AG10803 (cell line): Measurements from ENCODE around the gene MYO7B.

ENCODE experiments used
- DNase-seq: peaks from one replicate; pipeline ENCODE4 v3.0.0; 2010; ENCODE audit warnings: low read depth
- H3K4me3 ChIP-seq: 2 replicates; pipeline ENCODE4 v1.5.1; 2011; ENCODE audit warnings: mild to moderate bottlenecking, low read length, control low read depth
- TF ChIP-seq, protein P1 (sequence below): conservative IDR thresholded peaks from 2 replicates; pipeline ENCODE4 v1.5.1; 2011; ENCODE audit warnings: mild to moderate bottlenecking, low read length, control low read depth, inconsistent platforms

The MYO7B gene

DNA sequence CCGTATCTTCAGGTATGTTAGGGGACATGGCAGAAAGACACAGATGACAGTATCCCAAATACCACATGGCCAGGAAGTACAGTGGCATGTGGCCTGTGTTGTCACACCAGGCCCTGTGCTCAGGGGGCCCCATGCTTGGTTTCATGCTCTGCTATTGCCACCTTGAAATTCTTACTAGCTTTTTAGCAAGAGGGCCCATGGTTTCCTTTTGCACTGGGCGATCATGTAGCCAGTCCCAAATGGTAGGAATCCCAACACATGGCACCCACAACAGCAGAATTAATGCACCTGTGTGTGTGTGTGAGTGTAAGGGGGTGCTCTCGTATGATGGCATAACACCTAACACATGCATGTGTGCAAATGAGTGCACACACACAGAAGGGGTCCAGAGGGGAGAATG, 39.2 kb downstream of the MYO7B start:
- H3K4me3 ChIP-seq = no peak overlapping the region
- TF ChIP-seq, protein P1, sequence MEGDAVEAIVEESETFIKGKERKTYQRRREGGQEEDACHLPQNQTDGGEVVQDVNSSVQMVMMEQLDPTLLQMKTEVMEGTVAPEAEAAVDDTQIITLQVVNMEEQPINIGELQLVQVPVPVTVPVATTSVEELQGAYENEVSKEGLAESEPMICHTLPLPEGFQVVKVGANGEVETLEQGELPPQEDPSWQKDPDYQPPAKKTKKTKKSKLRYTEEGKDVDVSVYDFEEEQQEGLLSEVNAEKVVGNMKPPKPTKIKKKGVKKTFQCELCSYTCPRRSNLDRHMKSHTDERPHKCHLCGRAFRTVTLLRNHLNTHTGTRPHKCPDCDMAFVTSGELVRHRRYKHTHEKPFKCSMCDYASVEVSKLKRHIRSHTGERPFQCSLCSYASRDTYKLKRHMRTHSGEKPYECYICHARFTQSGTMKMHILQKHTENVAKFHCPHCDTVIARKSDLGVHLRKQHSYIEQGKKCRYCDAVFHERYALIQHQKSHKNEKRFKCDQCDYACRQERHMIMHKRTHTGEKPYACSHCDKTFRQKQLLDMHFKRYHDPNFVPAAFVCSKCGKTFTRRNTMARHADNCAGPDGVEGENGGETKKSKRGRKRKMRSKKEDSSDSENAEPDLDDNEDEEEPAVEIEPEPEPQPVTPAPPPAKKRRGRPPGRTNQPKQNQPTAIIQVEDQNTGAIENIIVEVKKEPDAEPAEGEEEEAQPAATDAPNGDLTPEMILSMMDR = no peak
- no peak for DNase-seq

DNA sequence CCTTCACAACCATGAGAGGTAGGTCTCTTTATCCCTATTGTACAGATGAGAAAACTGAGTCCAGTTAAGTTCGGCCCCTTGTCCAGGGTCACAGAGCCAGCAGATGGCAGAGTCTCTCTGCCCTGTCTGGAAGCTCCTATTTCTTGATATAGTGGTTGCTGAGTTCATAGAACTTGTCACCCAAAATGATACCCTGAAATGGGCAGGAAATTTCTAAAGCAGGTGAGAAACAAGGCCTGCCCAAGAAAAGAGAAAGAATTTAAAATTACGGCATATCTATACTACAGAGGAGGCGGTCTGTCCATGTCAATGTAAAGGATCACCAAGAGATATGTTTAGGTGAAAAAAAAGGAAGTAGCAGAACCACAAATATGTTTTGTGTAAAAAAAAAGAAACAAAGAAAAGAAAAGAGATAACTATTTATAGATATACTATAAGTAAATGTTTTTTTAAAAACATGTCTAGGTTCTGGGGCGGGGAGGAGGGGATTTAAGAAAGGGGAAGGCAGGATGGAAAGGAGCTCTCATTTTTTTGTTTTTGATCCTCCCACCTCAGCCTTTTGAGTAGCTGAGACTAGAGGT, 39.8 kb downstream of the MYO7B start:
- no peak overlapping the region for H3K4me3 ChIP-seq
- DNase-seq = no peak
- TF ChIP-seq, protein P1 = no peak

DNA sequence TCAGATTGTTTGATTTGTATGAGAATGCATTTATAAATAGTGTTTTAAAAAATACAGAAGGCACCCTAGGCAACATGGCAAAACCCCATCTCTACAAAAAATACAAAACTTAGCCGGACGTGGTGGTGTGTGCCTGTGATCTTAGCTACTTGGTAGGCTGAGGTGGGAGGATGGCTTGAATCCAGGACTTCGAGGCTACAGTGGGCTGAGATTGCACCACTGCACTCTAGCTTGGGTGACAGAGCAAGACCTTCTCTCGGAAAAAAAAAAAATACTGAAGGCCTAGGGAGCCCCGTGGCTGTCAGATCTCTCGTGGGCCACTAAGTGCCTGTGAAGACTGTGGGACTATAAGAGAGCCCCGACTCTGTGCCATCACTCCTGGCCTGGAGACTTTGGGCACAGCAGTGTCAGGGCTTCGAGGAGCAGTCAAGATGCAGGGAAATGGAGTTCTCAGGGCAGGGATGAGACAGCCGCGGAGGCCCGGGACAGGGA, 40.5 kb downstream of the MYO7B start:
- TF ChIP-seq, protein P1 = no peak

DNA sequence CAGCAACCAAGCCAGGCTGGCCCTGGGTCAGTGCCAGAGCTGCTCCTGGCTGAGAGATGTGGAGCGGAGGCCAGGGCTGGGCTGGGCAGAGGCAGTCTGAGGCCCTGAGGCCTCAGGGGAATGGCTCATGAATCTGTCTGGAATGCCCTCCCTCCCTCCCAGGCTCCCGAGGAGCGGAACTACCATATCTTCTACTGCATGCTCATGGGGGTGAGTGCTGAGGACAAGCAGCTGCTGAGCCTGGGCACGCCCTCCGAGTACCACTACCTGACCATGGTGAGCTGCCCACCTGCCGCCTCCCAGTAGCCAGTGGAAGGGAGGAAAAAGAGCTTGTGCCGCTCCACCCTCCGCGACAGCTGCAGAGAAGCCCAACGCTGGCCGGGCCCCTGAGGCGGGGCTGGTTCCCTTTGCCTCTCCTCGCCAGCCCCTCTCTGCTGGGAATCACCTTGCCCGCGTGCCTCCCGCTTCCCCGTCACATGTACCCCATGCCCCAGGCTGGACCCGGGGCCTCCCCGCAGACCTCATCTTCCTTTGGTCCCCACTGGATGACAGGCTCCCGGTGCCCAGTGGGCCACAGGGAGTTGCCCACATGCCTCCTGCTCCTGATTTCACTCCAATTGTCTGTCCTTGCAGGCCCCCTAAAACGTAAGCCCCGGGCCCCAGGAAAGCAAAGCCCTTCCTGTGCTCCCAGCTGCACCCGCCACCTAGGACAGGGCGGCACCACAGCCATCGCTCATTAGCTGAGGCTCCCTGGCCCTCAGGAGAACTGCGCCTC, 41.1 kb downstream of the MYO7B start:
- TF ChIP-seq, protein P1 = no peak
- no peak overlapping the region; the same call in 1 of the 2 replicates for H3K4me3 ChIP-seq
- peak; percentile 91 for DNase-seq

More for the DNA sequence above, 40.5 kb downstream of the MYO7B start:
- DNase-seq = peak; percentile 46
- no peak overlapping the region for H3K4me3 ChIP-seq

DNA sequence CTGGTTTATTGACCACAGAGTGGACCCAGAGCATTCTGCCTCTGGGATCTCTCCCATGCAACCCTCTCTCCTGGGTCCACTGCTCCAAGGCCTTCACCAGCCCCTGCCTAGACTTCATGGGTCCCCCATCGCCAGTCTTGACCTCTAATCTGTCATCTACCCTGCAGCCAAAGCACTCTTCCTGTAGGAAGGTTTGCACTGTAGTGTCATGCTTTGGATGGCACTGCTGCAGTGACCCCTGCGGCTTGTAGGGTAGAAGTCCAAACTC, 41.7 kb downstream of the MYO7B start:
- no peak for DNase-seq
- TF ChIP-seq, protein P1 = no peak
- H3K4me3 ChIP-seq = no peak overlapping the region

DNA sequence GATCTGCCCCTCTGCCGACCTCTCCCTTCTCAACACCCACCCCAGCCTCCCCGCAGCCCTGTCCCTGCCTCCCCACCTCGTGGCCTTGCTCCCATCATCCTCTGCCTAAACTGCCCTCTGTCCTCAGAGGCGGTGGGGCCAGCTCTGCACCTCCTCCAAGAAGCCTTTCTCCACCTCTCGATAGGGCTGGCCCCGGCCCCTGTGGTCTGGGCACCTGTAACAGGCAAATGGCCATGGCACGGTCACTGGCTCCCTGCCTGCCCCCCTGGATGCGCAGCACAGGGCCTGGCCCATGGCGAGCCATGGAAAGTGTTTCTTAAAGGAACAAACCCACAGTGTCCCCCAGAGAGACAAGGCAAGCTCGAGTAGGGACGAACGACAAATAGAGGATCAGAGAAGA, 42.0 kb downstream of the MYO7B start:
- H3K4me3 ChIP-seq = no peak overlapping the region
- DNase-seq = no peak
- TF ChIP-seq, protein P1 = no peak

DNA sequence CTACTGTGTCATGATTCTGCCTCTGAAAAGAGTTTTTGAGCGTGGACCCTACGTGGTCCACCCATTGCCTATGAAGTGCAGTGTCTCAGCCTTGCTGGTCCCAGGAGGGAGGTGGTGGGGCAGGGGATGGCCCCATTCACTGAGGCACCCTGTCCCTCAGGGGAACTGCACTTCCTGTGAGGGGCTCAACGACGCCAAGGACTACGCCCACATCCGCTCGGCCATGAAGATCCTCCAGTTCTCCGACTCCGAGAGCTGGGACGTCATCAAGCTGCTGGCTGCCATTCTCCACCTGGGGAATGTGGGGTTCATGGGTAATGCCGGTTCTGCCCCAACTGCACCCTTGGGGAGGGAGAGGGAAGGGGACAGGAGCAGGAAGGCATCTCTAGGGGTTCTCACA, 42.5 kb downstream of the MYO7B start:
- TF ChIP-seq, protein P1 = no peak
- no peak for DNase-seq
- H3K4me3 ChIP-seq = no peak overlapping the region
